C4-2B (cell line): ENCODE results near the gene BRINP2.

Source experiments
- CTCF ChIP-seq: fragments of 450-650 bp; conservative IDR thresholded peaks from 2 replicates; pipeline ENCODE4 v1.5.1; 2017; ENCODE audit warnings: mild to moderate bottlenecking
- ZFX ChIP-seq: fragments of 450-650 bp; IDR thresholded peaks from 2 replicates; pipeline ENCODE4 v1.6.1; 2017

- TF ChIP-seq CTCF (no peak), ZFX (no peak)
Measured at GRCh38 chr1:177170756-177171535, at the start of gene BRINP2.
